22Rv1 (cell line): ENCODE data around the gene TECPR2.

Experiments used
- ZFX ChIP-seq: fragments of 450-650 bp; IDR thresholded peaks from 2 replicates; pipeline ENCODE4 v1.6.1; 2017; ENCODE audit warnings: antibody characterized with exemption, borderline replicate concordance
- TF ChIP-seq, protein P1 (sequence below): fragments of 450-650 bp; IDR thresholded peaks from 2 replicates; pipeline ENCODE4 v1.5.1; 2017; ENCODE audit warnings: mild to moderate bottlenecking

DNA sequence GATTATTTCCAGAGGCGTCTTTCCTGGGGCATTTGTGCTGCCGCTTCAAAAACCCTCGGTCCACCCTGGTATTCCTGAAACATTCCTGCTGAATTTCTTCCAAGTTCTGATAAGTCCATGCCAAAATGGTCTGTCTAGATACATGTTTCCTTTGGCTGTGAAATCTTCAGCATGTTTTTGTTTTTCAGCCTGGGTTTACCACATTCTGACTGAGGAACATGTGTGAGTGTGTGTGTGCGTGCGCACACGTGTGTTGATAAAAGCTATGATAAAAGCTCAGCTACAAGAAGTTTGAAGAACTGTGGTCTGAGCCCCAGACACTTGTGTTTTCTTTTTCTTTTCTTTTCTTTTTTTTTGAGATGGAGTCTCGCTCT, 124.5 kb downstream of the TECPR2 start:
- TF ChIP-seq, protein P1, sequence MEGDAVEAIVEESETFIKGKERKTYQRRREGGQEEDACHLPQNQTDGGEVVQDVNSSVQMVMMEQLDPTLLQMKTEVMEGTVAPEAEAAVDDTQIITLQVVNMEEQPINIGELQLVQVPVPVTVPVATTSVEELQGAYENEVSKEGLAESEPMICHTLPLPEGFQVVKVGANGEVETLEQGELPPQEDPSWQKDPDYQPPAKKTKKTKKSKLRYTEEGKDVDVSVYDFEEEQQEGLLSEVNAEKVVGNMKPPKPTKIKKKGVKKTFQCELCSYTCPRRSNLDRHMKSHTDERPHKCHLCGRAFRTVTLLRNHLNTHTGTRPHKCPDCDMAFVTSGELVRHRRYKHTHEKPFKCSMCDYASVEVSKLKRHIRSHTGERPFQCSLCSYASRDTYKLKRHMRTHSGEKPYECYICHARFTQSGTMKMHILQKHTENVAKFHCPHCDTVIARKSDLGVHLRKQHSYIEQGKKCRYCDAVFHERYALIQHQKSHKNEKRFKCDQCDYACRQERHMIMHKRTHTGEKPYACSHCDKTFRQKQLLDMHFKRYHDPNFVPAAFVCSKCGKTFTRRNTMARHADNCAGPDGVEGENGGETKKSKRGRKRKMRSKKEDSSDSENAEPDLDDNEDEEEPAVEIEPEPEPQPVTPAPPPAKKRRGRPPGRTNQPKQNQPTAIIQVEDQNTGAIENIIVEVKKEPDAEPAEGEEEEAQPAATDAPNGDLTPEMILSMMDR, result no peak
- no peak for TF ChIP-seq ZFX
